ENCODE measurements around the gene CALHM1. TPM values are rescaled to one million over a fixed set of nuclear protein-coding genes. Genes with fewer than 3 reads are reported as not detected.

CALHM1 gene
- total RNA-seq, 2 experiments from 2014 or later: 0.13 TPM; not detected in 1

GRCh38 chr10:103480521-103480920 is 21.8 kb upstream of the CALHM1 start:
- Histone ChIP-seq H3K27ac (ENCODE audit: low read depth, low read length, poor library complexity, severe bottlenecking) (no peak overlapping the region), H3K79me2 (ENCODE audit: insufficient read depth, low read depth, low read length) (no peaks in the 10 kb centered on the region), H2AFZ (ENCODE audit: low read length) (no peak overlapping the region), H3K4me1 (ENCODE audit: insufficient read depth, low read length, poor library complexity, severe bottlenecking) (peaks cover 26% of the 10 kb centered on the region), H3K9me2 (ENCODE audit: insufficient read depth, low read length) (no peaks in the 10 kb centered on the region), H3K4me2 (ENCODE audit: low read length) (no peak overlapping the region), H3K36me3 (ENCODE audit: insufficient read depth, low read length) (no peaks in the 10 kb centered on the region), H4K20me1 (ENCODE audit: insufficient read depth, low read length) (no peaks in the 10 kb centered on the region), H3K9me3 (ENCODE audit: low read length) (no peaks in the 10 kb centered on the region), H3K4me3 (ENCODE audit: low read depth, low read length, poor library complexity, severe bottlenecking) (no peak overlapping the region)
- TF ChIP-seq EZH2phosphoT487 (IDR thresholded peaks at IDR 0.05; ENCODE audit: borderline replicate concordance, low read depth, low read length): no peak
- TF ChIP-seq, protein P1, sequence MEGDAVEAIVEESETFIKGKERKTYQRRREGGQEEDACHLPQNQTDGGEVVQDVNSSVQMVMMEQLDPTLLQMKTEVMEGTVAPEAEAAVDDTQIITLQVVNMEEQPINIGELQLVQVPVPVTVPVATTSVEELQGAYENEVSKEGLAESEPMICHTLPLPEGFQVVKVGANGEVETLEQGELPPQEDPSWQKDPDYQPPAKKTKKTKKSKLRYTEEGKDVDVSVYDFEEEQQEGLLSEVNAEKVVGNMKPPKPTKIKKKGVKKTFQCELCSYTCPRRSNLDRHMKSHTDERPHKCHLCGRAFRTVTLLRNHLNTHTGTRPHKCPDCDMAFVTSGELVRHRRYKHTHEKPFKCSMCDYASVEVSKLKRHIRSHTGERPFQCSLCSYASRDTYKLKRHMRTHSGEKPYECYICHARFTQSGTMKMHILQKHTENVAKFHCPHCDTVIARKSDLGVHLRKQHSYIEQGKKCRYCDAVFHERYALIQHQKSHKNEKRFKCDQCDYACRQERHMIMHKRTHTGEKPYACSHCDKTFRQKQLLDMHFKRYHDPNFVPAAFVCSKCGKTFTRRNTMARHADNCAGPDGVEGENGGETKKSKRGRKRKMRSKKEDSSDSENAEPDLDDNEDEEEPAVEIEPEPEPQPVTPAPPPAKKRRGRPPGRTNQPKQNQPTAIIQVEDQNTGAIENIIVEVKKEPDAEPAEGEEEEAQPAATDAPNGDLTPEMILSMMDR (conservative IDR thresholded peaks at IDR 0.05; ENCODE audit: low read length): no peak
- ChIA-PET POLR2A (interaction anchor here (0.9 kb wide), 1 partner anchor 65 kb away, joined by 3 read pairs; no protein-coding TSS in a partner anchor), CTCF (ENCODE audit: unreplicated experiment) (no interaction called here)
- no peak for DNase-seq (ENCODE audit: low spot score)
- intact Hi-C loops (cut with micrococcal nuclease; ENCODE audit: unreplicated experiment): loop anchor here (5.0 kb wide), 1 partner anchor 563 kb away; the partner anchor contains the start of gene CNNM2
- BruUV-seq (replicated peaks): no TSS peak

- H3K4me3 ChIP-seq (ENCODE audit: low read depth, low read length, poor library complexity, severe bottlenecking): no peak within 1 kb of the TSS
- TF ChIP-seq, protein P1 (conservative IDR thresholded peaks at IDR 0.05; ENCODE audit: low read length): no peak
- no peak for TF ChIP-seq EZH2phosphoT487 (IDR thresholded peaks at IDR 0.05; ENCODE audit: borderline replicate concordance, low read depth, low read length)
- H3K4me1 ChIP-seq (ENCODE audit: insufficient read depth, low read length, poor library complexity, severe bottlenecking): peaks cover 30% of the 10 kb centered on the region
- POLR2A ChIA-PET: interaction anchor here (0.6 kb wide), 1 partner anchor 112 kb away, joined by 6 read pairs; no protein-coding TSS in a partner anchor
- no peak for DNase-seq (ENCODE audit: low spot score)
- no peaks in the 10 kb centered on the region for H4K20me1 ChIP-seq (ENCODE audit: insufficient read depth, low read length)
- no peaks in the 10 kb centered on the region for H3K79me2 ChIP-seq (ENCODE audit: insufficient read depth, low read depth, low read length)
- no peaks in the 10 kb centered on the region for H3K9me2 ChIP-seq (ENCODE audit: insufficient read depth, low read length)
- CTCF ChIA-PET (ENCODE audit: unreplicated experiment): no interaction called here
- intact Hi-C loops (cut with micrococcal nuclease; ENCODE audit: unreplicated experiment): no loop called here
- H2AFZ ChIP-seq (ENCODE audit: low read length): no peak within 1 kb of the TSS; the same call in 1 of the 2 replicates
- no peaks in the 10 kb centered on the region for H3K9me3 ChIP-seq (ENCODE audit: low read length)
- H3K27ac ChIP-seq (ENCODE audit: low read depth, low read length, poor library complexity, severe bottlenecking): no peak within 1 kb of the TSS
- no TSS peak for BruUV-seq (replicated peaks)
- no peaks in the 10 kb centered on the region for H3K36me3 ChIP-seq (ENCODE audit: insufficient read depth, low read length)
- no peak within 1 kb of the TSS for H3K4me2 ChIP-seq (ENCODE audit: low read length)
These were observed 20.4 kb upstream of the CALHM1 start, which contains the start of gene CALHM3 for GRCh38 chr10:103479135-103479534. Gene CALHM3, minus strand, starts transcription at chr10:103479240. Its CDS starts 208 bp downstream, at chr10:103479032.

DNA sequence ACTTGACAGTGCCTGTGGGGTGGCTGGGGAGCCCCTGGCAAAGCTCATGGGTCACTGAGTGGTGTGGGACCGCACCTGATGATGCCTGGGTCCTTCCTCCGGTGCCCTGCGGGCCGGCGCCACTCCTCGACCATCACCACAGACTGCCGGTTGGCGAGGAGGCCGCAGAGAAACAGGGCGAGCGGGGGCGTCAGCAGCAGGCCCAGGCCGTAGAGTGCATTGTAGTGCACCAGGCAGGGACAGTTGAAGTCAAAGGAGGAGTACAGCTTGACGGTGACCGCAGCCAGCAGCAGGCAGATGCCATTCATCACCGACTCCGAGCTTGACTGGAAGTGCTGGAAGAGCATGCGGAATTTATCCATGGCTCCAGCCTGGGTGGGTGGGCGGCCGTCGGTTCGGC is 20.0 kb upstream of the CALHM1 start:
- BruUV-seq (replicated peaks): no TSS peak
- no peaks in the 10 kb centered on the region for H3K9me3 ChIP-seq (ENCODE audit: low read length)
- no peak overlapping the region for H3K27ac ChIP-seq (ENCODE audit: low read depth, low read length, poor library complexity, severe bottlenecking)
- H3K4me2 ChIP-seq (ENCODE audit: low read length): no peak overlapping the region
- TF ChIP-seq EZH2phosphoT487 (IDR thresholded peaks at IDR 0.05; ENCODE audit: borderline replicate concordance, low read depth, low read length): no peak
- TF ChIP-seq, protein P1 (conservative IDR thresholded peaks at IDR 0.05; ENCODE audit: low read length): no peak
- no peaks in the 10 kb centered on the region for H4K20me1 ChIP-seq (ENCODE audit: insufficient read depth, low read length)
- H3K36me3 ChIP-seq (ENCODE audit: insufficient read depth, low read length): no peaks in the 10 kb centered on the region
- H3K9me2 ChIP-seq (ENCODE audit: insufficient read depth, low read length): no peaks in the 10 kb centered on the region
- no peak for DNase-seq (ENCODE audit: low spot score)
- CTCF ChIA-PET (ENCODE audit: unreplicated experiment): no interaction called here
- peaks cover 30% of the 10 kb centered on the region for H3K4me1 ChIP-seq (ENCODE audit: insufficient read depth, low read length, poor library complexity, severe bottlenecking)
- H3K79me2 ChIP-seq (ENCODE audit: insufficient read depth, low read depth, low read length): no peaks in the 10 kb centered on the region
- no peak overlapping the region for H2AFZ ChIP-seq (ENCODE audit: low read length)
- no peak overlapping the region for H3K4me3 ChIP-seq (ENCODE audit: low read depth, low read length, poor library complexity, severe bottlenecking)
- POLR2A ChIA-PET: no interaction called here
- intact Hi-C loops (cut with micrococcal nuclease; ENCODE audit: unreplicated experiment): no loop called here
